Effector CD4-positive, alpha-beta T cell (primary cell): ENCODE data around the gene SND1.

Experiments used
- DNase-seq: peaks from one replicate; pipeline ENCODE4 v3.0.0-alpha.2; 2020

SND1 gene

DNA sequence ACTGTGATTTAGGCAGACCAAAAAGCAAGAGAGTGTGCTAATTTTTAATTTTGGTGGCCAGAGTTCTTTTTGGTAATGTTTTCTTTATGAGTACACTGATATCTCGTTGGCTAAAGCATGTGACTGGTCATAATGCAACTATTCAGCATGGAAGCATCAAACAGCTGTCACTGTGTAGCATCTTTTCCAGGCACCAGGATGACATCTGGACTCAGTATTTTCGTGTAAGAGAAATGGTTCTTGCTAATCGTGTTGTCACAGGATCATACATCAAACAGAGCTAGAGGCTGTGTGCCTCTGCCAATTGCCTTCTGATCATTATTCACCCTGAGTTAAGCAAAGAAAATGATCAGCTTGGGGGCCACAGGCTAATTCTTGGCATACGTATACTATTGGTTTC lies 118.9 kb downstream of the SND1 start:
- no peak for DNase-seq

DNA sequence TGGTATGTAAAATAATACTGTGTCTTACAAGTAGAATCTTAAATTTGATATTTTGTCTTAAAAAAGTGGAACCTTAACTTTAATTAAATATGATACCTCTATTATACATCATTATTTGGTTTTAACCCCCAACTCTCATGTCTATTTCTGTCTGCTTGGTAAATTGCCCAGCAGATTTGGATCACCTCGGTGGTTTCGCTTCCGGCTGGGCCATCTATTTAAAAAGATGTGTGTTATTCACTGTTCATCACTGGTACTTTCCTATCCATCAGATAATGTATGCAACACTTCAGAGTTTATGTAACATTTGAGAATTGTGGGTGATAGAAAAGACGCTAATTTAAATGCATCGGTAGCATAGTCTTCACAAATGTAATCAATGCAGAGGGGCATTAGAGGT lies 119.7 kb downstream of the SND1 start:
- DNase-seq: no peak

DNA sequence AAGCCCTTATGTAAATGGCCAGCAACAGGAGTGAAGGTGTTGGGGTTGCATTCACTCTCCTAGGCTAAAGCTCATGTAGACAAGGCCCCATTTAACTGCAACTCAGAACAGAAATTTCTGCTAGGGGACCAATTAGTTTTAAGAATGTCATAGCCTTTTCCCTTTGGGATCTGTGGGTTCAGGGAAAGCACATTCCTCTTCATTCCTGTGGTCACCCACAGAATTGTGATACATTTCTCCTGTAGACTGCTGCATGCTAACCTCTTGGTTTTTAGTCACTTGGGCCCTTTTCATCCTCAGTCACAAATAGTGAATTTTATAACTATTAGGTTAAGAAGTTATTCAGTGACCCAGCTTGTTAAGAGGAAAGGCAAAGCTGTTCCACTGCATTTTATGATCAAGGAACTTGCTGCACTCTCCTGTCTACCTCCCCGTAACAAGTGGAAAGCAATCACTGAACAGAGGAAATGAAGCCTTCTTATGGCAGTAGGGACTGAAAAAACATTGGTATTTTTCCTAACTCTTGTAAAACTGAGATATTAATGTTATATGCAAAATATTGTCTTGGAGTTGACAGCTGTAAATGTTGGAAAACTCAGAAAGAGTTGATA lies 124.9 kb downstream of the SND1 start:
- no peak for DNase-seq

DNA sequence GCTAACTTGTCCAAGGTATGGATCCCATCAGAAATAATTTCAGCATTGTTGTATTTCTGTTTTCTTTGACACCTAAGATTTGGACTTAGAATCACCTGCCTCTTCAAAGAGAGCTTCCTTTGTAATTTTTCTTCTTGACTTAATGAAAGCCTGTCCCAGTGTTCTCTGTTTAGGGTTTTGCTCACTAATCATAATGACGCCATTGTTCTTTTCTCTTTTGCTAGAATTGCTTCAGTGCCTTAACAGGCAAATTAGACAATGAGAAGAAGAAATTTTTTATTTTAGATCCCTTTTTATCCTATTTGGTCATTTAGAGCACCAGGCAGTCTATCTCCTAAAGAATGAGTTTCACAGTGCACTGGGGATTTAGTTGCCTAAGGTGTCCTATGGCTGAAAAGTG lies 128.5 kb downstream of the SND1 start:
- DNase-seq: no peak

DNA sequence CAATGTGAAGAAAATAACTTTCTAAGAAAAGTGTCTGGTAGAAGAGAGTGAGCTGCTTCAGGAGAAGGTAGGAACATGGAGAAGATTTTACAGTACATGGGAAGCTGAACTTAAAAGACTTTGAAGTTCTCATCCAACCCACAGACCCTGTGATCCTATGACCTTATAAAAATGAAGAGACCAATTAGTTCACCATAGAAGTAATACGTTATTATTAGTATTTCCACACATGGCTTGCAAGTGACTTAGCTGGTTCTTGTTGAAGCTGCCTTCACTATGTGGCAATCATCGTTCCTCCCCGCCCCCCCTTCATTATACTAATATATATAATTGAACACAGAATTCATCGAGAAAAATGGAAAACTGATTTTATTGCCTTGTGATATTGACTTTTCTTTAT lies 129.1 kb downstream of the SND1 start:
- no peak for DNase-seq

DNA sequence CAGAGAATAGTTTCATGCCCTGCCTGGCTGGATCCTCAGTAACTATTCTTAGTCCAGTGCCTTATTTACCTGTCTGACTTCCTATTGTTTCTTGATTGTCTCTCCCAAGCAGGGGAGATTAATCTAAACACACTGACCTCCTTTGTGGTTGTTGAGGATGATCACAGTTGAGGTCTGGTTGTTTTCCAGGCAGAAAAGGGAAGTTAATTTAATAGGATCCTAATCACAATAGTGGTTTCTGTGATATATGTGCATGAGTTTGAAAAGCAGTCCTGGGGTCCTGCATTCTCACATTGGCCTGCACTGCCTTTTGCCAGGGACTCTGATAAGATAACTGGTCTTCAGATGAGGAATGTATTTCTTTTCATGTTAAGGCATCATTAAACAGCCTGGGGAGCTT lies 130.1 kb downstream of the SND1 start:
- DNase-seq: no peak

DNA sequence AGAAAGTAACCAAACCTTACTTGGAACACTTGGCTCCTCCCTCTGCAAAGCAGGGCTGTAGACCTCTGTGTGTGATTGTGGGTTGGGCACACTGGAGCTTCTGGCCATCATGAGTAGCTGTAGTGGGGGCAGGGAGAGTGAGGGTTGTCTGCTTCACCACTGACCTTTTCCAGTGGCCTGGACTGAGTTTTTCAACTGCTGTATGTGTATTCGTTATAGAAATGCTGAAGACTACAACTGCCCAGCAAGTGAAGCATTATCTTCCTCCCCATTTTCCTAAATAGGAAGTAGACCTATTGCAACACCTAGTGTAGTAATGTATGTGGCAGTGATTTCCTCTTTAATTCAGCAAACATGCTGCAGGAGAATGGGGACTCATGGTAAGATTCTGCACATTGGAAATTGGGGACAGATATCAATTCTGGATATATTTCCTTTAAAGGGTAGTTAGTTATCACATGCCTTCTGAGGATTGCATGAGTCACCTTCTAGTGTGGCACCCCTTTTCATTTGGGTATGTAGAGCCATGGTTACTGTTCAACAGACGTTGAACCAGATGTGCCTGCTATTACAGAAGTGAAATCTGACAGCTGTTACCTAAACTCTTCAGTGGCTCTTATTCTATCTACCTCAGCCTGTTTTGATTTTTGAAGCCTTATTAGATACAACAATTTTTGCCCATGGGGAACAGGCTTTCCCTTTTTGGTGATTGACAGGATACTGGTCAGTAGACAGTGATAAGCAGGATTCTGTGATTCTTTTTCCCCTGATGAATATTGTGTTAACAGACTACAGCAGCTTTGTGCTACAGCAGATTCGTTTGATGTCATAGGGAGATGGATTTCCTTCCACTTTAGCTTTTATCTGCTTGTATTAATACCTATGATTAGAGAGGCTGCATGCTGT lies 130.9 kb downstream of the SND1 start:
- DNase-seq: no peak

DNA sequence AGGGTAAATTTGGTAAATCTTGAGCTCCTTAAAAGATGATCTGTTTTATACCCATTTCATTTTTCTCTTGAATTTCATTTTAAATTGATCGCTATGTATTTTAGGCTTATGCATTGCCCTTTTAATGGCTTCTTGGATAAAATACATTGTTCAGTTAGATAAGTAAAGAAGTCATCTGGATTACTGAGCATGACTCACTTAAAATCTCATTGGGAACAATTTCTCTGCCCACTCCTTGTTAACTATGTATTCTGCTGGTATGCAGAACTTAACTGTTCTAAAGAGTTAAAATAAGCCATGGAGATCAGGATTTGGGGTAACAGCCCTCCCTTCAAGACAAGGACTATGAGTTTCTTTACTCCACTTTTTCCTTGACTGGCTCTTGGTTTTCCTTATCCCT lies 134.2 kb downstream of the SND1 start:
- no peak for DNase-seq

DNA sequence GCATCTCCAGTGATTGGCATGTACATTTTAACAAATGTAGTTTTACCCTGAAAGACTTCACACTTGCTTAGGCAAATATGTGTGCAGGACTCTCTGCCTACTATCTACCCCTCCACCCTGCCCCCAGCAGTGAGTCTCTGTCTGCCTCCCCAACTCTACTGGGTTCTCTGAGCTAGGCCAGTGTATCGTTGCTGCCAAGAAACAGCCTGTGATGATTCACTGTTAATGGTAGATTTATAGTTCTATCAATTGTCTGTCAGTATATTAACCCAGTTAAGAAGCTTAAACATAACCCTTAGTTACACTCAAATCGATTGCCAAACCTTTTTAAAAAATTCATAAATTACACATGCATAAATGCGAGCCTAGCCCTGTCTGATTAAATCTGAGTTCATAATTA lies 137.0 kb downstream of the SND1 start:
- DNase-seq: no peak

DNA sequence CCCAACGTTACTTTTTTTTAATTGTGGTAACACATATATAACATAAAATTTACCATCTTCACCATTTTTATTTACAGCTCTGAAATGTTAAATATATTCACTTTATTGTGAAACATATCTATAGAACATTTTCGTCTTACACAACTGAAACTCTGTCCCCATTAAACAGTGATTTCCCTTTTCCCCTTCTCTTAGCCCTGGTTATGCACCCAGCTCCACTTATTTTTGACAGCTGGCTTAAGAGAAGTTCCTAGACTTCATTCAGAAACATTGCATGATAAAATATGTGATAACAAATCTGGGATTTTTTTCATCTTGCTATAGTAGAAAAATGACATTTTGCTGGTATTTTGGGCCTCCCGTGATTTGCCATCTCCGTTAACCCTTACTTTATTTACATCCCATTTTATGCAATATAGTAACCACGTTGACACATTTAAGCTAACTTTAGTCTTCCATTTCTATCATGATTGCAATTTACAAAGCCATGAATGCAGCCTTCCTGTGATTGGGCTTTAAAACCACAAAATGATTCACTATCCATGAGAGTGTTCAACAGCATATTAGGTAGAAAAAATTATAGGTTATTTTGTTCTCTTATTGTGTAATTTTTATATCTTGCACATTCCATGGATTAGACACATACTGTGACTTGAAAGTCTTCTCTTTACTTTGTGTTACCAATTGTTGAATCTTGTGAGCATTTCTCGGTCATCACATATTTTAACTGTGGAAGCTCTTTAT lies 139.6 kb downstream of the SND1 start:
- no peak for DNase-seq

DNA sequence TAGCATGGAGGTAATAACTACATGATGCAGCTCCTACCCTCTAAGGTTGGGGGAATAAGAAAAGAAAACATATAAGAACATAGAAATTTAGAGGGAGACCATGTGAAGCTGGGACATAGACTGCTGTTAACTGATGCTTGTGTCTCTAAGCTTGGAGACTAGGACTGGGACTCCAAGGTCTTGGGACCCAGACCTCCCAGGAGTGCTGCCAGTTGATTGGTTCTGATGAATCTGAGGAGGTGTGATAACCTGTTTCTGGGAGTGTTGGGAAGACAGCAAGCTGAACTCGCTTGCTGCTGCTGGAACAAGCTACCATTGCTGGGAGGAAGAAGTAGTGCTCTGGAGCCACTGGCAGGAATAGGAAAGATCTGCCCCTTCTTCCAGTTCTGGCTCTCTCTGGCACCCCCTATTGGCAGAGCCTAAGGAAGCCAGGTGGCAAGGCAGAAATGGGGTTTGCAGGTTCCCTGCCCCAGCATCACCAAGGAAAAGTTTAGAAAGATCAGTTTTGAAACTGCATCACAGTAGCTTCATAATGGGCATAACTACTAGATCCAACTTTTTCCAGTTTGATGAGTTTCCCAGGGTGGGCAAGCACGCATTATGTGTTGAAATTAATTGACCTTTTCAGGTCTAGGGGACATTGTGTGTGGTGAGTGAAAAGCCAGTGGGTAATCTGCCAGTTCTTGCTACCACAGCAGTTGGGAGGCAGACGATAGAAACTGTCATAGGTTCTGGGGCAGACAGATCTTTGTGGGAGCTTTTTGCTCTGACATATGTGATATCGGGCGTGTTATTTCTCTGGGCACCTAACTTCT lies 140.7 kb downstream of the SND1 start:
- DNase-seq: no peak

DNA sequence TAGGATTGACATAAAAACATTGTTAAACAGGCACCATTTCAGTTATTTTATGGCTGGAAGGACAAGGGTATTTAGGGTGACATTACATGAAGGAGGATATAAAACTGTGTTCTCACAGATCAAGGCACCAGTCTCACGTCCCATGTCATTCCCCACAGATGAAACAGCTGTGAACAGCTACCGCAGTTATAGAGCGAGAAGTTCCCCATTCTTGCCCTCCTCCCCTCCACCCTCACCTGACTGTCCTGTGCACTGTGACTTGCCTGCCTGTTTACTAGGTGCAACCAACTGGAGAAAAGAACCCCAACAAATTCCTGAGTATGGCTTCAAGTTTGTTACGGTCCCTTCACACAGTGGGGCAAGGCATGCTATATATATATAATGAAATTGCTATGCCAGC lies 141.6 kb downstream of the SND1 start:
- no peak for DNase-seq

DNA sequence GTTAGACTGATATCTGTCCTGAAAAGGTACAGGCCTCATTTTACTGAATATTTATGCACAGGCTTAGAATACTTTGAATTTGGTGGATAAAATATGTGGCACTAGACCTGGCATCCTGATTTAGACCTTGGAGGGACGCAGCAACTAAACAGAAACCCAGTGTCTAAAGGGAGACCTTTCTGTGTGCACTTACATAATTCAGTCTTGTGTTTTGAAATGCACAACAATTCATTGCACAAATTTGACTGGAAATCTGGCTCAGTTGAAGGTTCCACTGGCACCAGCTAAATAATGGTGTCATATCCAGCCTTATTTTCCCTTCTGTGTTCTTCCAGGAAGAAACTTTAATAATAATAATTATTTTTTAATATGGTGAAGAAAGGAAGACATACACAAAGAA lies 142.1 kb downstream of the SND1 start:
- no peak for DNase-seq

DNA sequence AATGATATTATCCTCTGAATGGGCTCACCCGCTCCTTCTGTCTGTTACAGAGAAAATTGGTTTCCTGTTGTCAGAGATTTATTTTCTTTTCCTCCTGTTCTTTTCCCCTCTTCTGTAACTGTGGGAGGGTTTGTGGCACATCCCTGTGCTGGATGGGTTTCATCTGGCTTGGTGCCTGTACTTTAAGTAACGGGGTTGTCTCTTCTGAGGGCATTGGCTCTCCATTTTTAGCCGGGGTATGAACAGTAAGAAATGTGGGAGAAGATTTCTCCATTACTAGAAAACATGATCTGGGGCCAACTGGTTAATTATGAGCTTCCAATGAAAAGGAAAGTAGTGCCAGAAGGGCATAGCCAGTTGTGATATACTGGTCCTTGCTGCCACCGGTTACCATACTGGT lies 142.6 kb downstream of the SND1 start:
- DNase-seq: no peak

DNA sequence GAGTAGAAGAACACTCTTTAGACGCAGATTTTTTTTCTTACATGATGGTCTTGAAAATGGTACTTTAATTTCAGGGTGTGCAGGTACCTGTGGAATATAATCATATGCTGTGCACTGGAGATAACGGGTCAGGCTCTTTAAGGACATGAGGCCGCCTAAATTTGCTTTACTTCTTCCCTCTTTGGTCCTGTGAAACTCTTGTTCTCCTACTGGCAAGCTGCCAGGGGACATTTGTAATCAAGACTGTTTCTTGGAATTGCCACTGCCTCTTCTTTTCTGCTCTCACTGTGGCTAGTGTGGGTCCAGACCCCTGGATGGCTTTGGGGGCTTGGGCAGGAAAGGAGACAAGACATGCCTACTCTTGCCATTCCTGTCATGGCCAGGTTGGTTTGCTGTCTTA lies 146.0 kb downstream of the SND1 start:
- no peak for DNase-seq

DNA sequence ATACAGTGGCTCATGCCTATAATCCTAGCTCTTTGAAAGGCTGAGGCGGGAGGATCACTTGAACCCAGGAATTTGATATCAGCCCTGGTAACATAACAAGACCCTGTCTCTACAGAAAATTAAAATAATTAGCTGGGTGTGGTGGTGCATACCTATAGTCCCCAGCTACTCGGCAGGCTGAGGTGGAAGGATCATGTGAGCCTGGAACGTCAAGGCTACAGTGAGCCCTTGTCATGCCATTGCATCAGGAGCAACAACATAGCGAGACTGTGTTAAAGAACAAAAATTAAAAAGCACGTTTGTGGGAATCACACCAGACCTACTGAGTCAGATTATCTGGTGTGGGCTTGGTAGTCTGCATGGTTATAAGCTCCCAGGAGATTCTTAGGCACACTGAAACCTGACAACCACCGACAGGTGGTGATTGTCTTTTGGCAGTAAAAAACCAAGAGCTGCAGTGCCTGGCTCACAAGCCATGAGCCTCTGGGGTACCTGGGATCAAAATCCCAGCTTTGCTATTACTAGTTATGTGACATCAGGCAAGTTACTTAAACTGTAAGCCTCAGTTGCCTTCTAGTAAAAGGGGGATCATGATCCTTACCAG lies 146.9 kb downstream of the SND1 start:
- no peak for DNase-seq

DNA sequence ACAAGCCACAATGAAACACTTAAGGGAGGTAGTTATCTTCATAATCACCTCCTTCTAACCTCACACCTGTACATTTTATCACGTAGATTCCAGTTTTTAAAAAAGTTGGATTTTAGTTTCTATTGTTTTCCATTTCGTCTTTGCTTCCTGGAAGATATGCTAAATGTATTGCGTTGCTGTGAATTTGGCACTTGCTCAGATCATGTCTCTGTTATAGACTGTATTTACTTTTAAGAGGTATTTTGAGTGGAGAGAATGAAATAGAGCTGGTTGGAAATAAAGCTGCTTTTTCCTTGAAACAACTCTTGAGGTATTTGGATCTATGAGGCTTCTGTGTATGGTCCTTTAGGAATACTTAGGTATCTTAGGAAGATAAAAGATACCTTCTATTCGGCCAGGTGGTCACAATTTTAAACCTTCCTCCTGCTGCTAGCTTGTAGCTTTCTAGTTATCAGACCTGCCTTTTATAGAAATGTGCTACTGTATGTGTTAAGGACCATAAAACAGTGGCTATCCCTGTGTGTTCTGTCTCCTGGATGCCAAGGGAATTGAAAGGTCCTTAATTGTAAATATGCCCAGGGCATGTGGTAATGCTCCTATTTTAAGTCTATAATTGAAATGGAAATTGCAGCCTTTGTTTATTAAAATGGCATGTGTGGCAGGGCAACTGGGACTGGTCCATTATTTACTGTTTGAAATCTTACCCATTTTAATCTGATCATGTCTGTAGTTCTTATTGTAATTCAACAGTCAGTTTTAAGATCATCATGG lies 147.7 kb downstream of the SND1 start:
- DNase-seq: no peak

DNA sequence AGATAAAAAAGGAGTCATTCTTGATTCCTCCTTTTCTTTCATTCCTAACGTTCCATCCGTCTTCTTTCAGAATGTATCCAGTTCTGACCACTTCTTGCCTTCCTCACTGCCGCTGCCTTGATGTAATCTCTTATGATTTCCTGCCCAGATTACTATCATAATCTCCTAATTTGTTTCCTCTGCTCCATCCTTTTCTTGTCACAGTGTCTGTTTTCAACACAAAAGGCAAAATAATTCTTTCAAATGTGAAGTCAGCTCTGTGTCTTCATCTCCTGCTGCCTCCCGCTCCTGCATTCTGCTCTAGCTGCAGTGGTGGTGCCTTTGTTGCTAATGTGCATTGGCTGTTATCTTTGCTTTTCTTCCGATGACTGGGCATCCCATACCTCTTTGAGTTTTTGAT lies 150.9 kb downstream of the SND1 start:
- DNase-seq: no peak

DNA sequence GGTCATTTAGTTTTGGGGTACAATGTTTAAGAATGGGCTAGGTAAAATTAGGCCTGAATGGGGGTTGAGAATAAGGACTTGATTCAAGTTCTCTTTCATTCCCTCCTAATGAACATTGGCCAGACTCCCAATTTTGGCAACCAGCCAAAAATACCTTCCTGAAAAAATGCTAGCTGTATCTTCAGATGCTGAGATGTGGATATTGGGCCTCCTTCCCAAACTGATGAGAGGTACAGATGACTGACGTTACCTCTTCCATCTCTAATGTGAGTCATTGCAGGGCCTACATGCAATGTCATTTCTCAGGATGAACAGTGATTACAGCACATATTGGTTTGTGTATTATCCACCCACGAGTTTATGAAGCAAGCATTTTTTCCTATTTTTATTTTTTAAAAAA lies 151.6 kb downstream of the SND1 start:
- DNase-seq: no peak

DNA sequence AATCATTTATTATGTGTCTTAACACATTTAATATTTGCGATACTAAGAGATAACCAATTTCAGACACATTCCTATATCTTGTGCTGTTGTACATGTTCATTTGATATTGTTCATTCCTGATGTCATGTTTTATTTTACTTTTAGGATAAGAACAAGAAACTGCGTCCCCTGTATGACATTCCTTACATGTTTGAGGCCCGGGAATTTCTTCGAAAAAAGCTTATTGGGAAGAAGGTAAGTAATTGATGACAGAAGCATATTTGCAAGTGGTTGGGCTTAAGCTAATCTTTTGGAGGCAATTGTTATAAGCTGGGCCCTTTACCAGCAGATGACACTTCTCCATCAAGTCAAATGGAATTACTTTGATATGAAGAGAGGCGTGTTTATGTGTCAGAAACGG lies 155.3 kb downstream of the SND1 start:
- no peak for DNase-seq

DNA sequence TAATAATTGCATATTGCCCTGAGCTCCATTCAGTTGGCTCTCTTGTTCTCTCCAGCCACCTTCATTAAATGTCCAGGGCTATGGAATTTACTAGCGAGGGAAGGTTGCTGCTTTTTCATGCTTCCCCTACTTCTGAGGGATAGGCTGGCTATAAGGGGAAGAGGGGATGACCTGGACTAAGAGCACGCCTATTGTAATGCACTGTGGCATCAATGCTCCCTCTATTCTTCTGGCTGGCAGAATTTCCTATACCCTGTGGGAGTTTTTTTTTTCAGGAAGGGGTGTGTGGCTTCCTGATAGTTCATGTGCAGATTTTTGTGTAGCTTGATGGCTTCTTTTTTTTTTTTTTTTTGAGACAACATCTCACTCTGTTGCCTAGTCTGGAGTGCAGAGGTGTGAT lies 155.8 kb downstream of the SND1 start:
- no peak for DNase-seq

DNA sequence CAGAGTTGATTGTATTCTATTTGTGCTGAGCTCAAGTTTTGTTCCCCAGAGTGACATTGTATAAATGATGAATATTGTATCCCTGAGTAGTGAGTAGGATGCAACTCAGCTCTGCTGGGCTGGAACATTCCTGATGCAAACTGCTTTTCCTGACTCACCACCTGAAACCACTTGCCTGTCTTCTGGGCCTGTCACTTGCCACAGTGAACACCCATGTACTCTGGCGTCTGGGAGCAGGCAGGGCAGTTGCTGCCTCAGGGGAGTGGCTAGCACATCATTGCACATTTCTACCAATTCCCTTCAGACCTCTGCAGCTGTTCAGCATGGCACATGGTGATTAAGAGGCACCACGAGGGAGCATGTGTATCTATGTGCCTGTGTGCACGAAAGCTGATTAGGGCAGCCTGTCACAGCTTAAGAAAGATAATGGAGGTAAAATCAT lies 157.3 kb downstream of the SND1 start:
- DNase-seq: no peak
